Type B pancreatic cell (in vitro differentiated cells): Measurements from ENCODE around the gene ADGRG6. TPM values are rescaled to one million over a fixed set of nuclear protein-coding genes. Genes with fewer than 3 reads are reported as not detected.

ENCODE experiments used
- DNase-seq: peaks from one replicate; pipeline ENCODE4 v3.0.0; 2021; ENCODE audit warnings: mixed read lengths; ENCODE audit not compliant: unreplicated experiment; ENCODE audit errors: extremely low spot score
- H3K27ac Mint-ChIP-seq: 2 replicates; pipeline ENCODE4 v1.8.0; 2021; ENCODE audit warnings: mild to moderate bottlenecking, mixed read lengths
- H3K27me3 Mint-ChIP-seq: 2 replicates; pipeline ENCODE4 v1.8.0; 2021; ENCODE audit warnings: mixed read lengths
- H3K36me3 Mint-ChIP-seq: 2 replicates; pipeline ENCODE4 v1.8.0; 2021; ENCODE audit warnings: mixed read lengths
- H3K4me1 Mint-ChIP-seq: one replicate; pipeline ENCODE4 v1.8.0; 2021; ENCODE audit warnings: mixed read lengths; ENCODE audit not compliant: unreplicated experiment
- H3K4me3 Mint-ChIP-seq: 2 replicates; pipeline ENCODE4 v1.8.0; 2021; ENCODE audit warnings: mild to moderate bottlenecking, mixed read lengths
- H3K9me3 Mint-ChIP-seq: 2 replicates; pipeline ENCODE4 v1.8.0; 2021; ENCODE audit warnings: mixed read lengths
- CTCF ChIP-seq: fragments of 200-600 bp; sonication (generic); conservative IDR thresholded peaks from 2 replicates; pipeline ENCODE4 v1.5.0; 2021; ENCODE audit warnings: antibody characterized with exemption, mild to moderate bottlenecking
- total RNA-seq: library from RNA; stranded (reverse); gene quantifications from 2 replicates; pipeline ENCODE4 v1.2.1, GENCODE V29; 2021; ENCODE audit warnings: low replicate concordance

Gene ADGRG6
- total RNA-seq, 1 donor from 2014 or later = 26.7 TPM

DNA sequence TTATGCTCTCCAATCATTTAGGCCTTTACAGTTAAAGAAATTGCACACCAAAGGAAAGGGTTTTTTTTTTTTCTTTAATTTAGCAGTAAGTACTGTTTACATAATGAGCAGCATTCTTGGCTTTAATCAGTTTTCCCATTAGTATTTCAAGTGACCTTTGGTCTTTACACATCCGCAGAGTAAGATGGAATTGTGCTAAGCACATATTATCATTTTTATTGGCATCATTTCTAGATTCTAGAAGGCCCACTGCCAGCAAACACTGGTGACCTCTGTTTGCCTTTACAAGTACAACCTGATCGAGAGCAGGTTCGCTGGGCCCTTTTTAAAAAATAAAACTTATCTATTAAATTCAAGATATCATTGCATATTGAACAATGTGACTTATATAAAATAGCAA is 104.3 kb downstream of the ADGRG6 start:
- no peak for TF ChIP-seq CTCF
- H3K27me3 Mint-ChIP-seq = no peaks in the 10 kb centered on the region

GRCh38 chr6:142407685-142408273 is 106.0 kb downstream of the ADGRG6 start:
- Mint-ChIP-seq H3K27me3 (no peaks in the 10 kb centered on the region), H3K36me3 (peaks cover 7% of the 10 kb centered on the region), H3K4me3 (no peak overlapping the region), H3K9me3 (no peaks in the 10 kb centered on the region), H3K27ac (no peak overlapping the region), H3K4me1 (no peaks in the 10 kb centered on the region)
- TF ChIP-seq CTCF = no peak
- no peak for DNase-seq

More for the DNA sequence above, 104.3 kb downstream of the ADGRG6 start:
- Mint-ChIP-seq H3K36me3 (peaks cover 11% of the 10 kb centered on the region), H3K4me1 (no peaks in the 10 kb centered on the region), H3K4me3 (no peak overlapping the region), H3K27ac (no peak overlapping the region), H3K9me3 (no peaks in the 10 kb centered on the region)
- no peak for DNase-seq

DNA sequence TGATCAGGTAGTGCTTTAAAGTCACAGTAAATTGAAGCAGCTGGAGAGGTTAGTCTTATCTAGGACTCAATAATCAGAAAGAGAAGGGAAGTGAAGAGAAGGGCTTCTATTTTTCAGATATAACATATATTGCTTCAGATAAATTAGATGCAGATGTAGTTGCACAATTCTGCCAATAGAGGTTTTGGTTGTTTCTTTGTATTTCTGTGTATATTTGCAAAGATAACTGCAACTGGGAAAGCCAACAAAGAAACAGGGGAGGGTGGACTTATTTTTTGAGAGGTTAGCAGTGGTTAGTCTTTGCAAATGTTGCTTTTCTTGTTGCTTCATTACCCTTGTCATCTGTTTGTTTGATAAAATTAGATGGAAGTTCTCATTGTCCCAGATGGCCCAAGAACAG is 106.6 kb downstream of the ADGRG6 start:
- Mint-ChIP-seq H3K4me3 (no peak overlapping the region), H3K27me3 (no peaks in the 10 kb centered on the region), H3K4me1 (no peaks in the 10 kb centered on the region), H3K27ac (no peak overlapping the region), H3K36me3 (peaks cover 7% of the 10 kb centered on the region), H3K9me3 (no peaks in the 10 kb centered on the region)
- peak; percentile 51 for TF ChIP-seq CTCF
- no peak for DNase-seq

DNA sequence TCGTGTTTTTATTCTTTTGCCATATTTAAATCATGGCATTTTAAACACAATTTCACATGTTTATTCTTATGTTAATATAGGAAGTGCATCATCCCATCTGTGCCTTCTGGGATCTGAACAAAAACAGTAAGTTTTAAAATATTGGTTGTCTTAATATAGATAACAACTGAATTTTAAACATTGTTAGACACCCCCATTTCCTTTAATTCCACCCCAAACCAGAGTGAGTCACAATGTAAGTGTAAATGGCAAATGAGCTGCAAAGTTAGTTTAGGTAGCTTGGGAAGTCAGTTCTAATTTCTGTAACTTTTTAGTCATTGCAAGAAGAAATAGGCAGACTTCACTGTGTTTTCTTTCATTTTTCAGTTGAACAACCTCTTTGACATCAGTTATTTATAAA is 108.0 kb downstream of the ADGRG6 start:
- Mint-ChIP-seq H3K27ac (no peak overlapping the region), H3K27me3 (no peaks in the 10 kb centered on the region), H3K4me1 (no peaks in the 10 kb centered on the region), H3K9me3 (no peaks in the 10 kb centered on the region), H3K4me3 (no peak overlapping the region), H3K36me3 (peaks cover 7% of the 10 kb centered on the region)
- TF ChIP-seq CTCF = no peak
- DNase-seq = no peak

- H3K27ac Mint-ChIP-seq = no peak overlapping the region
- no peaks in the 10 kb centered on the region for H3K4me1 Mint-ChIP-seq
- no peaks in the 10 kb centered on the region for H3K9me3 Mint-ChIP-seq
- no peak overlapping the region for H3K4me3 Mint-ChIP-seq
- DNase-seq = no peak
- H3K36me3 Mint-ChIP-seq = peaks cover 7% of the 10 kb centered on the region
- no peak for TF ChIP-seq CTCF
- H3K27me3 Mint-ChIP-seq = no peaks in the 10 kb centered on the region
Measured at GRCh38 chr6:142411145-142411544, 109.3 kb downstream of the ADGRG6 start.

- no peak overlapping the region for H3K27ac Mint-ChIP-seq
- no peak for TF ChIP-seq CTCF
- H3K4me3 Mint-ChIP-seq = no peak overlapping the region
- DNase-seq = no peak
- peaks cover 7% of the 10 kb centered on the region for H3K36me3 Mint-ChIP-seq
- H3K27me3 Mint-ChIP-seq = no peaks in the 10 kb centered on the region
- H3K9me3 Mint-ChIP-seq = no peaks in the 10 kb centered on the region
- no peaks in the 10 kb centered on the region for H3K4me1 Mint-ChIP-seq
Measured at GRCh38 chr6:142412241-142412640, 110.4 kb downstream of the ADGRG6 start.
